ENCODE data around the gene MAPK9.

GRCh38 chr5:180331647-180331950 lies 39.7 kb upstream of the MAPK9 start:
- TF ChIP-seq POLR2A (IDR thresholded peaks at IDR 0.05), result no peak
- no peak for TF ChIP-seq CTCF (IDR thresholded peaks at IDR 0.05)

All from thyroid gland (tissue), 4 donors.